ENCODE data around the gene VSIG8.

GRCh38 chr1:159831412-159832141, 30.9 kb downstream of the VSIG8 start:
- TF ChIP-seq CTCF (IDR thresholded peaks at IDR 0.05) = no peak
- TF ChIP-seq POLR2A (IDR thresholded peaks at IDR 0.05) = no peak
